Stimulated activated CD4-positive, alpha-beta T cell treated with anti-CD3 and anti-CD28 coated beads, TNF-alpha, amount 100 ng/mL, for 24 hours (primary cell): ENCODE data around the gene HNRNPA2B1.

Source experiments
- DNase-seq, 3 experiments: peaks; one replicate each; pipeline ENCODE4 v3.0.0-alpha.2; 2020; ENCODE audit warnings: low read depth in 3 of 3

The HNRNPA2B1 gene

DNA sequence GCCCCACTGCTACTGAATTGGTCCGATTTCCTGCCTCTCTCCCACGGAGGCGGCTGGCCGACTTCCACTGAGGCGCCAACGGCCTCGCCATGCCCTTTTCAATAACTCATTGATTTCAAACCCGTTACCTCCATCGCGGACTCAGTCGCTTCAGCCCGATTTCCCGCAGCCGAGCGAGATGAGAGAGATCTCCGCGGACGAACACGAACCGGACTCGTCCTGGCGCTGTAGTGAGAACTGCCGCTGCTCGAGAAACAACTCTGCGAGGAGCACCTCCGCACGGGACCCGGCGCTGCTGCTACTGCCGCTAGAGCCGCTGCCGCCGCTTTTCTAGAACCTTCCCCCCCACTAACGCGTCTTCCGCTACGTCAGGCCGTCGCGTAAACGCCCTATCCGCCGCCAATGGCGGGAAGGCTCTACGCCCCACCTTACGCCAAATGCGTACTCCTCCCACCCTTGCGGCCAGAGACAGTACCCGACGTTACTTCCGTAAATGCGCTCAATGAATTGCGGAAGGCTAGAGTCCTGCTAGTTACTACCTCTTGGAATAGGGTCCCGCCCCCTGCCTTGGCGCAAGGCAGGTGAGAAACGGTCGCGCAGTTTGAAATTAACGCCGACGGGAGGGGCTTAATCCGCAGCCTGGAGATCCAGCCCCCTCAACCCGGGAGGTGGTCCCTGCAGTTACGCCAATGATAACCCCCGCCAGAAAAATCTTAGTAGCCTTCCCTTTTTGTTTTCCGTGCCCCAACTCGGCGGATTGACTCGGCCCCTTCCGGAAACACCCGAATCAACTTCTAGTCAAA lies at the start of gene HNRNPA2B1:
TSS of gene HNRNPA2B1 (minus strand) at position 303 of the 803 bp plus-strand sequence. CDS start at position 134, 169 bp downstream.
- peak; percentile 96 to 97 (median 96) for DNase-seq

DNA sequence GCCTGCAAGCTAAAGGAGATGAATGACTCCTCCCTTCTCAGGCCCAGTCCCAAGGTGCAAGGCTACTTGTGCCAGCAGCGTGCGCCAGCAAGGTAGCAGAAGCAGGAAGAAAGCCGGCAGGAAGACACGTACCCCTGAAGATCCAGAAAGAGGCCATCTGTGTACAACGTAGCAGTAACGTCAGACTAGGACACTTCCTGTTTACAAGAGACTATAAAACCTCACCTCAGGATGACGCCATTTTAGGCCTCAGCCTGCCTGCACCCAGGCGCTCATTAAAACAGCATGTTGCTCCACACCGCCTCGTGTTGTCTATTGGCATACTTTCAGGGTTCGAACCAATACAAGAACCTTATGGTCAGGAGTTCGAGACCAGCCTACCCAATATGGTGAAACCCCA lies 49.7 kb upstream of the HNRNPA2B1 start:
- DNase-seq, result no peak

DNA sequence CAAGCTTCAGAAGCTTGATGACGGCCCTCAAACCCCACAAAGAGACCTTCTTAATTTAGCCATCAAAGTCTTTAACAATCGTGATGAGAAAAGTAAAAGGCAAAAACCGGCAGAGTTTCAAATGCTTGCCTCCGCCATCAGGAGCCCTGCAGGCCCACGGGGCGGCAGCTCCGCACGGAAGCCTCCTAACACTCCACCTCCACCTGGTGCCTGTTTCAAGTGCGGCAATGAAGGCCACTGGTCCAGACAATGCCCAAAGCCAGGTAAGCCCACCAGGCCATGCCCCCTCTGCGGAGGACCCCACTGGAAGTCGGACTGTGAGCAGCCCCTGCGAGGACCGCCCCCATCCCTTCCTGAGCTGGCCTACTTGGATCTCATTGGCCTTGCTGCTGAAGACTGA lies 44.6 kb upstream of the HNRNPA2B1 start:
- DNase-seq, result no peak

DNA sequence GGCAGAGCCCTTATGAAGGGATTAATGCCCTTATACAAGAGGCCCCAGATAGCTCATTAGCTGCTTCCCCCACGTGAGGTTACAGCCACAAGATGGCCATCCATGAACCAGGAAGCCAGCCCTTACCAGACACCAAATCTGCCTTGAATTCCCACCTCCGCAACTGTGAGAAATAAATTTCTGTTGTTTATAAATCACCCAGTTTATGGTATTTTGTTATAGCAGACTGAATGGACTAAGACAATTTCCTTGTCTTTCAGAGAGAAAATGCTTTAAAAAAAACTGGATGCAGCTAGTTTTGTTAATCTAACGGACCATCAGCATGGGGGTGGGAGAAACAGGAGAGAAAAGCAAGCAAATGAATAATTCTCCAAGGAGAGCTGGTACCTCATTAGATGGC lies 37.5 kb upstream of the HNRNPA2B1 start:
- no peak for DNase-seq

DNA sequence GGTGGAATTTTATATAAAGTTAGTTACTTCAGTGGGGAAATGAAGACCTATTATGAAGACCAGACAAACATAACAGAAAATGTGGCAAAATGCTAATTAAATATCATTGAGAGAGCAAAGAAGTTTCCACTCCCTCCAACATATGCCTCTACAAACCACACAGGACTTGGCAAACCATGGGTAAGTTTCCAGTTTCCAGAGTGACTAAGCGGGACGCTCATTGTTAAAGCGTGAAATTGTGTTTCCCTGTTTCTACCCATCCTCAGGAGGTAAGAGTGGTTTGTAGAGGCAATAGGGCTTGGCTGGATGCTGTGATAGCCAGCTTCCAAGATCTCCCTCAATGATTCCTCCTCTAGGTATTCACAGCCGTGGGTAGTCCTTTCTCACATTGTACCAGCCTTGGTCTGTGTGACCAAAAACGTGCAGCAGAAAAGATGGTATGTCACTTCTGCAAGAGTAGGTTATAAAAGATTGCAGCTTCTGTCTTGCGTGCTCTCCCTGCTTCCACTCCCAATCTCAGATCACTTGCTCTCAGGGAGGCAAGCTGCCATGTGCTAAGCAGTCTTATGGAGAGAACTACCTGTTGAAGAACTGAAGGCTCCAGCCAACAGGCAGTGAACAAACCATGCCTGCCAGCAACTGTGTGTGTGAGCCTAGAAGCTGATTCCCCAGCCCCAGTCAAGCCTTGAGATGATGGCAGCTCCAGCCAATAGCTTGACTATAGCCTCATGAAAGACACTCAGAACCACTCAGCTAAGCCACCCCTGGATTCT lies 36.7 kb upstream of the HNRNPA2B1 start:
- DNase-seq, result no peak

DNA sequence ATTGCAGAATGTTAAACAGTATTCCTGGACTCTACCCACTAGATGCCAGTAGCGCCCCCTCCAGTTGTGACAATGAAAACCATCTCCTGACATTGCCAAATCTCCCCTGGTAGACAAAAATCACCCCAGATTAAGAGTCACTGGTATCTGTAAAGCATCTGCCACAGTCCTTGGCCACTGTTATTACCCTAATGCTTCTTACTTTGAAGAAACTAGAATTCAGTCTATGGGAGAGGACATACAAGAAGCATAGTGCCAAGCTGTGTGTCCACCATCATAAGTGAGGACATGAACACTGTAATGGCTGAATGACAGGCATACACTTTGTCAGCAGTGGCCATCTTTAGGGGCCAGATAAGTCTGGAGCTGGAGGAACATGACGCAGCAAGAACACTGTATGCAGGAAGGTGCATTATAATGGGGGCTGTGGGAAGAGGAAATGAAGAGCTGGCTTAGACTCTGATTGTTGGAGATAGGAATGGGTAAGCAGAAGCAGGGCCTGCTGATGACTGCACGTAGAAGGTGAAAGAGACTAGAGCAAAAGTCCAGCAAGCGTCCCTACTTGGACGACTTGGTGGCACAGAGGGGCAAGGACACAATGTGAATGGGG lies 33.5 kb upstream of the HNRNPA2B1 start:
- no peak for DNase-seq

DNA sequence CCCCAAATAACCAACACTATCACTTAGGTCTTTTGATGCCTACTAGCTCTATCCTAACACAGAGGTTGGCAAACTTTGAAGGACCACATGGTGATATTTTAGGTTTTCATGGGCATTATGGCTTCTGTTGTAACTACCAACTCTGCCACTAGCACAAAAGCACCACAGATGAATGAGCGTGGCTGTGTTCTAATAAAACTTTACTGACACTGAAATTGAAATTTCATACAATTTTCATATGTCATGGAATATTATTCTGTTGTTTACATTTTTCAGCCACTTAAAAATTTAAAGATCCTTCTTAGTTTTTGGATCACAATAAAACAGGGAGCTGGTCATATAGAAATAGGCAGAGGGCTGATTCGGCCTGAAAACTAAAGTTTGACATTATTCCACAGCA lies 27.4 kb upstream of the HNRNPA2B1 start:
- DNase-seq, result no peak

DNA sequence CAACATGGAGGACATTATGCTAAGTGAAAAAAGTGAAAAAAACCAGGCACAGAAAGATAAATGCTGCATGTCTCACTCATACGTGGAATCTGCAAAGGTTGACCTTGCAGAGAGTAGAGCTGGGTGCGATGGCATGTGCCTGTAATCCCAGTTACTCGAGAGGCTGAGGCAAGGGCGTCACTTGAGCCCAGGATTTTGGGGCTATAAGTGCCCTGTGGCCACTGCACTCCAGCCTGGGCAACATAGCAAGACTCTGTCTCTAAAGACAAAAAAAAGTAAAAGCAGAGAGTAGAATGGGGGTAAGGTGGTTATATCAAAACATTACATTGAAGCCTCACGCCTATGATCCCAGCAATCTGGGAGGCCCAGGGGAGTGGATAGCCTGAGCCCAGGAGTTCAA lies 23.8 kb upstream of the HNRNPA2B1 start:
- DNase-seq, result no peak

DNA sequence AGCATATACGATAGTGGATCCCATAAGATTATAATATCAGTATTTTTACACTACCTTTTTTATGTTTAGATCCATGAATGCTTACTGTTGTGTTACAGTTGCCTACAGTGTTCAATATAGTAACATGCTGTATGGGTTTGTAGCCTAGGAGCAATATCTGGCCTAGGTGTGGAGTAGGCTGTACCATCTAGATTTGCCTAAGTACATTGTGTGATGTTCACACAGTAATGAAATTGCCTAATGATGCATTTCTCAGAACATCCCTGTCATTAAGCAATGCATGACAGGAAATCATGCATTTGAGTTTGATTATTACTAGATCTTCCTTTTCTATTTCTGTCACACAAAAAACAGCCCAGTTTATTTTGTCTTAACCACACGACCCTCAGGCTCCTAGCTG lies 15.5 kb upstream of the HNRNPA2B1 start:
- DNase-seq, result no peak

DNA sequence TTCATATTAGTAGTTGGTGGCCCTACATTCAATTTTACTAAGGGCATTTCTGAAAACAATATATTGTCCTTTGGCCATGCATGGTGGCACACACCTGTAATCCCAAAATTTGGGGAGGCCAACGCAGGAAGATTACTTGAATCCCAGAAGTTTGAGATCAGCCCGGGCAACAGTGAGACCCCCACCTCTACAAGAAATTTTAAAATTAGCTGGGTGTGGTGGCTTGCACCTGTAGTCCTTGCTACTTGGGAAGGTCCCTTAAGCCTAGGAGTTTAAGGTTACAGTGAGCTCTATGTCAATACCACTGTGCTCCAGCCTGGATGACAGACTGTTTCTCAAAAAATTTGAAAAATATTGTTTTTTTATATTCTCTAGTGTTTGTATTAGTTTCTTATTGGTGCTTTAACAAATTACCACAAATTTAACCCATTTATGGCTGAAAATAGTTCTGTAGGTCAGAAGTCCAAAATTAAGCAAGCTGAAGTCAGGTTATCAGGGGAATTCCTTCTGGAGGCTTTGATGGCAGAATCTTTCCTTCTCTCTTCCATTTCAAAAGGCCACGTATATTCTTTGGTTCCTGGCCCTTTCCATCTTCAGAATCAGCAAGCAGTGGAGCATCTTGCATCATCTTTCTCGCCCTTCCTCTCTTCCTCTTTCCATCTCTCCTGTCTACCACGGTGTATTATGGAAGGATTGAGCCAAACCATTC lies 13.4 kb upstream of the HNRNPA2B1 start:
- no peak for DNase-seq

DNA sequence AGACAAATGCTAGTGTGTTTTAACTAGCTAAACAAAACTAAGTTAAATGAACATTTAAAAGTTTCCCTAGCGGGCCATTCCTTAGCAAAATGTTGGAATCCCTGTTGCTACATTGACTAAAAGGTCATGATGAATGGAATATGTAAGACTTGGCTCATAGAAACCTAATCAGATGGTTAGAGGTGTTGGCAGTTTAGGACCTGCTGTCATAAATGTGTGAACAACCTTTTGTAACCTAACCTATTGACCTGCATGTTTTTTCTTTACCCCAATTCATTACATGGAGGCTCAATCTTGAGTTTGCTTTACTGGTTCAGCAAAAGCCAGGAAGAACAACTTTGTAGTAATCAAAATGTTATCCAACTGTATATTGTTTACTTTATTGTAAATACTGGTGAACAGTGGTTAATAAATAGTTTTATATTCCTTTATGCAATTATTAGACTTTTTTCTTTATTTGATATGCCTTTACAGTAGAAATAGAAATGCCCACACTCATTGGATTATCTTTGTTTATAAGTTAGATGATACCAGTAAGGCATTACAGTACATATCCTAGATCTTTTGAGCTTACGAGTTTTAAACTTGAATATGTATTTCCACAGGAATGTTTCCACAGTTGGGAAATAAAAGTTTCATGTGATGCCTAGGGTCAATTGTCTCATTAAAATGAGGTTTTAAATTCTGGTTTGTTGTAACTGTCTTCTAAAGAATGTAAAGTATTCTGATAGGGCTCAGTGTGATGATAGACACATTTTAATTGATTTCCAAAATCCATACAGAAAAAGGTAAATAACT lies 12.6 kb upstream of the HNRNPA2B1 start:
- DNase-seq, result no peak

DNA sequence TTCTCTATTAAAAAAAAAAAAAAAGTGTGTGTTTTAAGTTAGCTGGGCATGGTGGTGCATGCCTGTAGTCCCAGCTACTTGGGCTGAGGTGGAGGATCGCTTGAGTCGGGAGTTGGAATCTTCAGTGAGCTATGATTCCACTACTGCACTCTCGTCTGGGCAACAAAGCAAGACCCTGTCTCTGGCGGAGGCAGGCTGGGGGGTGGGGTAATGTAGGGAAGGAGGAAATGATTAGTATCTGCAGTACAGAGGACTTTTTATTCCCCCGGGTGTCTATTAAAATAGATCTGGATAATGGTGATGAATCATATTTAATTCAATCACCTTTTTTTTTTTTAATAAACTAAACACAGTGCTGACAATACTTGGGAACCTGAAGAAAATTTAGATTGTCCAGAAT lies 7.5 kb upstream of the HNRNPA2B1 start:
- DNase-seq, result no peak

DNA sequence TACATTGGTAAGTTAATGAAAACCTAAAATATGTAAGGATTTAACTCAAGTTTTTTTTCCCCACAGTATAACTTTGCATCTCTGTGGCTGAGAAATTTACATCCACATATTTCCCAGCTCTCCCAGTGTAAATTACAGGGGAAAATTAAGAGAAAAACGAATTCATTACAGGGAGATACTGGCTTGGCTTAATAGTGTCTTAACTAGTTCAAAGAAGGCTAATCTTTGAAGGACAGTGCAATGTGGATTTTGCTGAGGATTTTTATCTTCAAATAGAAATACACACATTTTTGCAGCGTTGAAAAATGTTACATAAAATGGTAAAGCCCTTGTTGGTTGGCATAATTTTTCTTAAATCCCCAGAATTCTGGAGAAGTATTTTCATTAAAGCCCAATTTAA lies 2.5 kb upstream of the HNRNPA2B1 start:
- DNase-seq, result no peak

DNA sequence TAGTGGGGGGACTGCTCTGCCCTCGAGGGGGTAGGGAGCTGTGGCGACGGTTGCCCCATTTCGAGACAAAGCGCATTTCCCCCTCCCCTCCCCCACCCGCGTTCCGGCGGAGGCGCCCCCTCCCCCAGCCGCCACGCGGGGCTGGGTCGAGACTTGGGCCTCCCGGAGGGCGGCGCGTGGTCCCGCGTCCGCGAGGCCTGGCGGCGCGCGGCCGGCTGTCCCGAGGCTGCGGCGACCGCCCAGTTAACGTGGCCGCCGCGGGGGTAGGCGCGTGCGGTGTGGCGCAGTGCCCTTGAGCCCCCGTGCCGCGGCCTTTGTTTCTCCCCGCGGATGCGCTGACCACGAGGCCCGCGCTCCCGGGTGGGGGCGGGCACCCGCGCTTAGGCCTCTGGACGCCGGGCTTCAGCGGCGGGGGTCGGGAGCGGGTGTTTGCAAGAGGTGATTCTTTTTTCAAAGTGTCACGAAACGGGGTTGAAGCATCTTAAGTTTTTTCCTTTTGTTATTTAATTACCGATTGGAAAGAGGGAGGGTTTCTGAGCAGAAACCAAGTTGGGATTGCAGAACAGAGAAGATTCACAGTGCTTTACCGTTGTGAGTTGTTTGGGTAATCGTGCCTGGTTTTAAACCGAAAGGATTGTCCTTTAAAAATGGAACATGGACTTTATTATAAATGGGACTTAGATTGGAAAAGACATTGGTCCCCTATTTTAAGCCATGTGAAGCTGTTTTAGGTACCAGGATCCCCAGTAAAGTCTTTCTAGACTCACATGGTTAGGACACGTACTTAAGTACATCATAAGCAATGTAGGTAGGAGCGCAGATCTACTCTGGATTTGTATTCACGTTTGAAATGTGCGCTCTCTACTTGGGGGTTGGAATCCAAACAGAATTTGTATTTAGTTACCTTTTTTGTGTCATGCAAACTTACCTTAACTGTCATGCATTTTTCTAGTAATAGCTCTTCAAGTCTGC lies 1.8 kb upstream of the HNRNPA2B1 start:
- DNase-seq, result peak; percentile 35 to 62 (median 38)

DNA sequence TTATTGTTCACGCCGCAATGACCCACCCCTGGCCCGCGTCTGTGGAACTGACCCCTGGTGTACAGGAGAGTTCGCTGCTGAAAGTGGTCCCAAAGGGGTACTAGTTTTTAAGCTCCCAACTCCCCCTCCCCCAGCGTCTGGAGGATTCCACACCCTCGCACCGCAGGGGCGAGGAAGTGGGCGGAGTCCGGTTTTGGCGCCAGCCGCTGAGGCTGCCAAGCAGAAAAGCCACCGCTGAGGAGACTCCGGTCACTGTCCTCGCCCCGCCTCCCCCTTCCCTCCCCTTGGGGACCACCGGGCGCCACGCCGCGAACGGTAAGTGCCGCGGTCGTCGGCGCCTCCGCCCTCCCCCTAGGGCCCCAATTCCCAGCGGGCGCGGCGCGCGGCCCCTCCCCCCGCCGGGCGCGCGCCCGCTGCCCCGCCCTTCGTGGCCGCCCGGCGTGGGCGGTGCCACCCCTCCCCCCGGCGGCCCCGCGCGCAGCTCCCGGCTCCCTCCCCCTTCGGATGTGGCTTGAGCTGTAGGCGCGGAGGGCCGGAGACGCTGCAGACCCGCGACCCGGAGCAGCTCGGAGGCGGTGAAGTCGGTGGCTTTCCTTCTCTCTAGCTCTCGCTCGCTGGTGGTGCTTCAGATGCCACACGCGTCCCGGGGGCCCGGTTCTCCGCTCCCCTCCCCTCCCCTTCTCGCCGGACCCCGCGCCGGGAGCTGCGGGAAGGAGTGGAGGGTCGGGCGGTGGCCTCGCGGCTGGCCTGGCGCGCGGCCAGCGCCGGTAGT lies 887 bp upstream of the HNRNPA2B1 start, which contains the start of gene CBX3:
TSS of gene CBX3 (plus strand) at position 499 of the 772 bp plus-strand sequence. CDS start 1,254 bp downstream, outside the sequence.
- DNase-seq, result peak; percentile 77 to 95 (median 78)

DNA sequence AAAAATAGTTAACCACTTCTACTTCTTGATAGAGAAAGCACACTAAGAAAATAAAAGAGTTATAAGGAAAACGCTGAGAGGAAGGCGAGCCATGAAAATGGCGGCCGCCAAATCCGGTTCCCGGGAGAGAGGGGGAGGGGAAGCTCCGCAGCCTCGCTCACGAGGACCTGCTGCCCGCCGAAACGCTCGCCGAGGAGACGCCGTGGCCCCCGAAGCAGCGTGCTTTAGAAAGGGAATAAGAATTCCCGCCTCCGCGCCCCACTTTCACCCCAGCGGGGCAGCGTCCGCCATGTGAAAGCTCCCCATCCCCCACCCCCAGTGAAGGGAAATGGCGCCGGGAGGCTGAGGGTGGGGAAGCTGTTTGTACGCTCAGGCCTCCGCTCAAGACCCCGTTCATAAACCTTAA lies 505 bp downstream of the HNRNPA2B1 start:
- peak; percentile 59 to 71 (median 65) for DNase-seq

DNA sequence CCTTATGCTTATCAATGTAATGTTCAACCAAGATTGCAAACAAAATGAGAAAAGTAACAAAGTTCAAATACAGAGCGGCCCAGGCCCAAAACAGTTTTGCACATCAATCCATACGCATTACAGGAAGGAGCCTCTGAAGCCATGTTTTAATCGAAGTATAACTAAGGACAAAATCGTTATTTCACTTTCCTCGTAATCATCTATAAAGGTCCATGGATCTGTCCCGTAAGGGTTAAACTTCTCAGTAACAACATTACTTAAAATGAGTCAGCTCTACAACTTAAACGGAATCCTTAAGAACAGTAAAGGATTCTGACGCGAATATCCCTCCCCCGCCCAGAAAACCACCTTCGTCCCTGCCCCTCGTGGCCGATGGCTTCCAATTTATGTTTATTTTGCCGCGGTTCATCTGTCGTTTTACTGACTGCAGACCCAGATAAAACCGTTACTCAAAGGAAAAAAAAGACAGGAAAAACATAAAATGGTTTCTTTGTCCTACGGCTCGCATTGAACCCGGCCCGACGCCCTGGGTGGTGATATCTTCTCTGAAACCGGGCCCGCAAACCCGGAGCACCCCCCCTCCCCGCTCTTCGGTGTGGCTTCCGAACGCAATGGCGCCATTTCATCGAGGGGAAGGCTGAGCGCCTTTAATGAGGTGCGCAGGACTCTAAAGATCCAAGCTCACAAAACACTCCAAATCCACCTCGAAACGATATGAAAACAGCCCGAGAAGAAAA lies 1.1 kb downstream of the HNRNPA2B1 start:
- peak; percentile 36 to 61 (median 44) for DNase-seq

DNA sequence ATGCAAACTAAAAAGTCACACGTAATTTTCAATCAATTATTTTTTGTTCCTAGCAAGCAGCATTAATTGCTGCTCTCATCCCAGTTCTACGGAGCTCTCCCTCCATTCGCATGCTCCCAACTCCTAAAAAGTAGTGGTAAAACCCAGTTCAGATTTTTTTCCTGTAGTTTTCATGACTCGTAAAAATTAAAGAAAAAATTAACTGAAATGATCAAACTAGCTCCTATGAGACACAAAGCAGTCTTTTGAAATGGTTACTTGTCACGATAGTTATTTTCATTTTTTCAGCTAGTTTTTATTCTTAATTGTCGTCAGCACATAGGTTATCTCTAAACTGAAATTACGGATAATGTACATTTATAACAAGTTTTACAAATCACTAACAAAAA lies 1.8 kb downstream of the HNRNPA2B1 start:
- DNase-seq, result no peak
